Transverse colon (tissue), 4 donors: ENCODE measurements around the gene CFAP61. TPM values are rescaled to one million over a fixed set of nuclear protein-coding genes. Genes with fewer than 3 reads are reported as not detected.

Source experiments
- DNase-seq: peaks from one replicate; pipeline ENCODE4 v3.0.0-alpha.2; 2019
- H3K27ac ChIP-seq, 4 donors: fragments of 200-600 bp; sonication (generic); 2 replicates each; pipeline ENCODE4 v1.5.1; 2016 to 2018; ENCODE audit warnings: inconsistent platforms in 4 of 4
- H3K27me3 ChIP-seq: fragments of 200-600 bp; sonication (generic); 2 replicates; pipeline ENCODE4 v1.5.1; 2017; ENCODE audit warnings: inconsistent platforms
- H3K36me3 ChIP-seq, 4 donors: fragments of 200-600 bp; sonication (generic); 2 replicates each; pipeline ENCODE4 v1.5.1; 2017 to 2019; ENCODE audit warnings: inconsistent platforms in 4 of 4
- H3K4me1 ChIP-seq, 4 donors: fragments of 200-600 bp; sonication (generic); 2 replicates each; pipeline ENCODE4 v1.5.1; 2017 to 2020; ENCODE audit warnings: inconsistent platforms in 4 of 4
- H3K4me3 ChIP-seq, 4 donors: fragments of 200-600 bp; sonication (generic); 1 replicate in 1 of 4; 2 replicates in 3 of 4; pipeline versions ENCODE4 v1.5.1 to v1.6.1; 2017 to 2019; ENCODE audit warnings: inconsistent platforms in 4 of 4
- H3K9me3 ChIP-seq, 2 donors: fragments of 200-600 bp; sonication (generic); 2 replicates each; pipeline ENCODE4 v1.5.1; 2017 to 2019; ENCODE audit warnings: inconsistent platforms in 2 of 2
- EP300 ChIP-seq: sonication (generic); formaldehyde crosslinking; IDR thresholded peaks from one replicate; pipeline ENCODE4 v1.6.1; 2017; ENCODE audit warnings: antibody characterized with exemption, low read depth
- POLR2A ChIP-seq: fragments of 450-650 bp; IDR thresholded peaks from one replicate; pipeline ENCODE4 v1.6.1; 2016; ENCODE audit warnings: antibody characterized with exemption, mild to moderate bottlenecking, moderate library complexity
- POLR2AphosphoS5 ChIP-seq, 3 donors: sonication (generic); formaldehyde crosslinking; IDR thresholded peaks; one replicate each; pipeline ENCODE4 v1.6.1; 2016; ENCODE audit warnings: antibody characterized with exemption in 3 of 3
- WGBS, 2 donors: methylation state at CpG; one replicate each; pipeline ENCODE4 v1.1.5; 2018; ENCODE audit warnings: low coverage in 1 of 2; 5-methylcytosine and 5-hydroxymethylcytosine counted together
- in situ Hi-C, 4 donors: fragments of 200-750 bp; cut with MboI; loops; one replicate each; pipeline versions ENCODE4 v1.15.0 to v1.15.1; 2017; ENCODE audit warnings: low sequenced_read_pairs in 3 of 4, low pct_ligation_motif_present in 1 of 4, low pct_unique_long_range_greater_than_20kb in 1 of 4
- intact Hi-C: fragments of 100-400 bp; cut with DNase I; formaldehyde crosslinking; loops from one replicate; pipeline ENCODE4 v1.15.1; 2023; ENCODE audit warnings: low total_unique reads
- total RNA-seq, 4 donors: library from RNA; depleted of rRNA; stranded (reverse); fragments of >200 nt; gene quantifications; one replicate each; pipeline ENCODE4 v1.1.0, GENCODE V29; 2016
- TF ChIP-seq, protein P1 (sequence below), 5 experiments: fragments of 200-600 bp in 3 of 5; fragments of 450-650 bp in 2 of 5; sonication (generic) in 3 of 5; IDR thresholded peaks; 1 replicate in 2 of 5; 2 replicates in 3 of 5; pipeline ENCODE4 v1.5.1; 2016 to 2017; ENCODE audit warnings: antibody characterized with exemption in 5 of 5, inconsistent platforms in 3 of 5, mild to moderate bottlenecking in 2 of 5, moderate library complexity in 1 of 5

Gene CFAP61
- total RNA-seq, 4 donors from 2014 or later = 0.27 TPM; not detected in 3

GRCh38 chr20:20225325-20226043 lies 173.2 kb downstream of the CFAP61 start:
- H3K36me3 ChIP-seq = no peaks in the 10 kb centered on the region
- 34 to 48% methylated on average over 6 of the region's 6 CpGs for WGBS, 2 donors
- TF ChIP-seq, protein P1, sequence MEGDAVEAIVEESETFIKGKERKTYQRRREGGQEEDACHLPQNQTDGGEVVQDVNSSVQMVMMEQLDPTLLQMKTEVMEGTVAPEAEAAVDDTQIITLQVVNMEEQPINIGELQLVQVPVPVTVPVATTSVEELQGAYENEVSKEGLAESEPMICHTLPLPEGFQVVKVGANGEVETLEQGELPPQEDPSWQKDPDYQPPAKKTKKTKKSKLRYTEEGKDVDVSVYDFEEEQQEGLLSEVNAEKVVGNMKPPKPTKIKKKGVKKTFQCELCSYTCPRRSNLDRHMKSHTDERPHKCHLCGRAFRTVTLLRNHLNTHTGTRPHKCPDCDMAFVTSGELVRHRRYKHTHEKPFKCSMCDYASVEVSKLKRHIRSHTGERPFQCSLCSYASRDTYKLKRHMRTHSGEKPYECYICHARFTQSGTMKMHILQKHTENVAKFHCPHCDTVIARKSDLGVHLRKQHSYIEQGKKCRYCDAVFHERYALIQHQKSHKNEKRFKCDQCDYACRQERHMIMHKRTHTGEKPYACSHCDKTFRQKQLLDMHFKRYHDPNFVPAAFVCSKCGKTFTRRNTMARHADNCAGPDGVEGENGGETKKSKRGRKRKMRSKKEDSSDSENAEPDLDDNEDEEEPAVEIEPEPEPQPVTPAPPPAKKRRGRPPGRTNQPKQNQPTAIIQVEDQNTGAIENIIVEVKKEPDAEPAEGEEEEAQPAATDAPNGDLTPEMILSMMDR (IDR thresholded peaks at IDR 0.05) = no peak
- TF ChIP-seq POLR2A (no peak), POLR2AphosphoS5 (IDR thresholded peaks at IDR 0.05) (no peak), EP300 (no peak)
- intact Hi-C loops = no loop called here
- no peaks in the 10 kb centered on the region for H3K4me1 ChIP-seq
- H3K4me3 ChIP-seq = no peak overlapping the region
- no peaks in the 10 kb centered on the region for H3K9me3 ChIP-seq
- in situ Hi-C loops = loop anchor here in 1 of 4 donors (25.0 kb wide), 1 partner anchor 138 kb away; no protein-coding TSS in a partner anchor
- DNase-seq = no peak
- H3K27me3 ChIP-seq = peaks cover 5% of the 10 kb centered on the region
- no peak overlapping the region for H3K27ac ChIP-seq

GRCh38 chr20:20226554-20226953 lies 174.2 kb downstream of the CFAP61 start:
- TF ChIP-seq, protein P1 (IDR thresholded peaks at IDR 0.05) = no peak
- no peak for TF ChIP-seq EP300
- TF ChIP-seq POLR2AphosphoS5 (IDR thresholded peaks at IDR 0.05) = no peak
- TF ChIP-seq POLR2A = no peak
- in situ Hi-C loops = loop anchor here in 1 of 4 donors (25.0 kb wide), 1 partner anchor 139 kb away; no protein-coding TSS in a partner anchor

DNA sequence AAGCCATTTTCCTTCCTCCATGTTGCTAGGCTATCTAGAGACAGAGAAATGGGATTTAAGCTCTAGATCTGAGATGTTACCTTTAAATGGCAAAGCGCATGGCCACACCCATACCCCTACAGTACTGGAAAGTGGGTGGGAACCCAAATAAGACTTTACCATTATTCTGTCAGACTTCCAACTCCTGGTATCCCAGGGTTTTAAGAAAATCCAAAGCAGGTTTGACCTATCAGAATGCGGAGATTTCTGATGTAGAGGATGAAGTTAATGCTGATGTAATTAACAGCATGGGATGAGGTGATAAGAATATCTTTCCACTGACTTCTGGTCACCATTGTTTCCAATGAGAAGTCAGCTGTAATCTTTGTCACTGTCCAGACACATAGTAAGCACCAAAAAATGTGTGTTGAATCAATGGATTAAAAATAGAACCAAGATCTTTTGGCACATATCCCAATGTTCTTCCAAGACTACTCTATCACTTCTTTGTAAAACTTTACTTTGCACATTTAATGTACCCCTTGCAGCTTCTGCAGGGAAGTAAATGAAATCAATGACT lies 174.8 kb downstream of the CFAP61 start:
- no peak for DNase-seq

More at GRCh38 chr20:20226554-20226953, 174.2 kb downstream of the CFAP61 start:
- WGBS, 2 donors = 67 to 81% methylated on average over 2 to 6 of the region's 6 CpGs
- peaks cover 5% of the 10 kb centered on the region for H3K27me3 ChIP-seq
- H3K4me1 ChIP-seq = no peaks in the 10 kb centered on the region
- H3K9me3 ChIP-seq = no peaks in the 10 kb centered on the region
- DNase-seq = no peak
- intact Hi-C loops = no loop called here
- no peak overlapping the region for H3K27ac ChIP-seq
- no peak overlapping the region for H3K4me3 ChIP-seq
- no peaks in the 10 kb centered on the region for H3K36me3 ChIP-seq

GRCh38 chr20:20228351-20228750 lies 176.0 kb downstream of the CFAP61 start:
- no peaks in the 10 kb centered on the region for H3K9me3 ChIP-seq
- TF ChIP-seq, protein P1 (IDR thresholded peaks at IDR 0.05) = no peak
- no peak for TF ChIP-seq EP300
- TF ChIP-seq POLR2A = no peak
- no peak for TF ChIP-seq POLR2AphosphoS5 (IDR thresholded peaks at IDR 0.05)

More for the DNA sequence above, 174.8 kb downstream of the CFAP61 start:
- in situ Hi-C loops (loop anchor here in 1 of 4 donors (25.0 kb wide), 1 partner anchor 140 kb away; no protein-coding TSS in a partner anchor), intact Hi-C loops (no loop called here)
- Histone ChIP-seq H3K36me3 (no peaks in the 10 kb centered on the region), H3K9me3 (no peaks in the 10 kb centered on the region), H3K4me1 (no peaks in the 10 kb centered on the region), H3K27ac (no peak overlapping the region), H3K4me3 (no peak overlapping the region), H3K27me3 (peaks cover 5% of the 10 kb centered on the region)
- no peak for TF ChIP-seq POLR2AphosphoS5 (IDR thresholded peaks at IDR 0.05)
- no peak for TF ChIP-seq EP300
- no peak for TF ChIP-seq POLR2A
- TF ChIP-seq, protein P1 (IDR thresholded peaks at IDR 0.05) = no peak
- 96 to 100% methylated on average over 2 of the region's 2 CpGs for WGBS, 2 donors

More at GRCh38 chr20:20228351-20228750, 176.0 kb downstream of the CFAP61 start:
- Histone ChIP-seq H3K27ac (no peak overlapping the region), H3K36me3 (no peaks in the 10 kb centered on the region), H3K27me3 (no peaks in the 10 kb centered on the region), H3K4me1 (no peaks in the 10 kb centered on the region), H3K4me3 (no peak overlapping the region)
- intact Hi-C loops = no loop called here
- in situ Hi-C loops = loop anchor here in 1 of 4 donors (25.0 kb wide), 1 partner anchor 141 kb away; no protein-coding TSS in a partner anchor
- no peak for DNase-seq
